ENCODE measurements around the gene TXNDC8.
"Not testable (repeated sequence)": the region's sequence is repeated elsewhere in the genome, so short reads cannot be mapped to it uniquely, and the experiment has no call there.

TXNDC8 gene

GRCh38 chr9:110328763-110329162 is 8.9 kb downstream of the TXNDC8 start:
- no peak overlapping the region for H3K27ac ChIP-seq (ENCODE audit: low read depth, low read length)
- no peaks in the 10 kb centered on the region for H3K36me3 ChIP-seq (ENCODE audit: control insufficient read depth, insufficient read depth, low read length)
- no peak overlapping the region for H3K4me3 ChIP-seq (ENCODE audit: low read depth, low read length)
- H3K9ac ChIP-seq (ENCODE audit: low read depth, low read length): no peak overlapping the region
- no peaks in the 10 kb centered on the region for H3K4me1 ChIP-seq (ENCODE audit: control insufficient read depth, insufficient read depth, low read length)
- H3K27me3 ChIP-seq (ENCODE audit: control insufficient read depth, insufficient read depth, low read length): no peaks in the 10 kb centered on the region
- no peaks in the 10 kb centered on the region for H3K9me3 ChIP-seq (ENCODE audit: control insufficient read depth, insufficient read depth, low read length)

GRCh38 chr9:110327716-110328115 is 9.9 kb downstream of the TXNDC8 start:
- no peak overlapping the region for H3K4me3 ChIP-seq (ENCODE audit: low read depth, low read length)
- no peaks in the 10 kb centered on the region for H3K9me3 ChIP-seq (ENCODE audit: control insufficient read depth, insufficient read depth, low read length)
- H3K36me3 ChIP-seq (ENCODE audit: control insufficient read depth, insufficient read depth, low read length): no peaks in the 10 kb centered on the region
- H3K27ac ChIP-seq (ENCODE audit: low read depth, low read length): no peak overlapping the region
- no peaks in the 10 kb centered on the region for H3K4me1 ChIP-seq (ENCODE audit: control insufficient read depth, insufficient read depth, low read length)
- no peak overlapping the region for H3K9ac ChIP-seq (ENCODE audit: low read depth, low read length)
- H3K27me3 ChIP-seq (ENCODE audit: control insufficient read depth, insufficient read depth, low read length): no peaks in the 10 kb centered on the region

- H3K9me3 ChIP-seq (ENCODE audit: control insufficient read depth, insufficient read depth, low read length): no peaks in the 10 kb centered on the region
- no peak overlapping the region for H3K27ac ChIP-seq (ENCODE audit: low read depth, low read length)
- H3K36me3 ChIP-seq (ENCODE audit: control insufficient read depth, insufficient read depth, low read length): no peaks in the 10 kb centered on the region
- no peak overlapping the region for H3K4me3 ChIP-seq (ENCODE audit: low read depth, low read length)
- H3K9ac ChIP-seq (ENCODE audit: low read depth, low read length): no peak overlapping the region
- no peaks in the 10 kb centered on the region for H3K4me1 ChIP-seq (ENCODE audit: control insufficient read depth, insufficient read depth, low read length)
- no peaks in the 10 kb centered on the region for H3K27me3 ChIP-seq (ENCODE audit: control insufficient read depth, insufficient read depth, low read length)
Measured at GRCh38 chr9:110323818-110324217, 13.8 kb downstream of the TXNDC8 start.

- H3K27ac ChIP-seq (ENCODE audit: low read depth, low read length): no peak overlapping the region
- H3K9ac ChIP-seq (ENCODE audit: low read depth, low read length): no peak overlapping the region
- H3K9me3 ChIP-seq (ENCODE audit: control insufficient read depth, insufficient read depth, low read length): no peaks in the 10 kb centered on the region
- H3K27me3 ChIP-seq (ENCODE audit: control insufficient read depth, insufficient read depth, low read length): no peaks in the 10 kb centered on the region
- no peak overlapping the region for H3K4me3 ChIP-seq (ENCODE audit: low read depth, low read length)
- no peaks in the 10 kb centered on the region for H3K36me3 ChIP-seq (ENCODE audit: control insufficient read depth, insufficient read depth, low read length)
- peaks cover 6% of the 10 kb centered on the region for H3K4me1 ChIP-seq (ENCODE audit: control insufficient read depth, insufficient read depth, low read length)
Measured at GRCh38 chr9:110320651-110321445, 16.8 kb downstream of the TXNDC8 start.

GRCh38 chr9:110319781-110320492 is 17.7 kb downstream of the TXNDC8 start:
- Histone ChIP-seq H3K27me3 (ENCODE audit: control insufficient read depth, insufficient read depth, low read length) (no peaks in the 10 kb centered on the region), H3K4me1 (ENCODE audit: control insufficient read depth, insufficient read depth, low read length) (peaks cover 6% of the 10 kb centered on the region), H3K9me3 (ENCODE audit: control insufficient read depth, insufficient read depth, low read length) (no peaks in the 10 kb centered on the region), H3K4me3 (ENCODE audit: low read depth, low read length) (no peak overlapping the region), H3K36me3 (ENCODE audit: control insufficient read depth, insufficient read depth, low read length) (no peaks in the 10 kb centered on the region), H3K27ac (ENCODE audit: low read depth, low read length) (no peak overlapping the region), H3K9ac (ENCODE audit: low read depth, low read length) (no peak overlapping the region)

- no peaks in the 10 kb centered on the region for H3K27me3 ChIP-seq (ENCODE audit: control insufficient read depth, insufficient read depth, low read length)
- H3K9me3 ChIP-seq (ENCODE audit: control insufficient read depth, insufficient read depth, low read length): no peaks in the 10 kb centered on the region
- no peak overlapping the region for H3K4me3 ChIP-seq (ENCODE audit: low read depth, low read length)
- H3K9ac ChIP-seq (ENCODE audit: low read depth, low read length): no peak overlapping the region
- H3K36me3 ChIP-seq (ENCODE audit: control insufficient read depth, insufficient read depth, low read length): no peaks in the 10 kb centered on the region
- H3K27ac ChIP-seq (ENCODE audit: low read depth, low read length): no peak overlapping the region
- H3K4me1 ChIP-seq (ENCODE audit: control insufficient read depth, insufficient read depth, low read length): peaks cover 6% of the 10 kb centered on the region
Measured at GRCh38 chr9:110317911-110318310, 19.8 kb downstream of the TXNDC8 start.

- Histone ChIP-seq H3K9me3 (ENCODE audit: control insufficient read depth, insufficient read depth, low read length) (peaks cover 8% of the 10 kb centered on the region; the same call in 1 of the 2 replicates), H3K27me3 (ENCODE audit: control insufficient read depth, insufficient read depth, low read length) (no peaks in the 10 kb centered on the region), H3K4me3 (ENCODE audit: low read depth, low read length) (no peak overlapping the region), H3K27ac (ENCODE audit: low read depth, low read length) (no peak overlapping the region), H3K4me1 (ENCODE audit: control insufficient read depth, insufficient read depth, low read length) (peaks cover 6% of the 10 kb centered on the region), H3K9ac (ENCODE audit: low read depth, low read length) (no peak overlapping the region), H3K36me3 (ENCODE audit: control insufficient read depth, insufficient read depth, low read length) (no peaks in the 10 kb centered on the region)
Measured at GRCh38 chr9:110316261-110317075, 21.2 kb downstream of the TXNDC8 start.

GRCh38 chr9:110311978-110312377 is 25.7 kb downstream of the TXNDC8 start:
- H3K9ac ChIP-seq (ENCODE audit: low read depth, low read length); H3K27ac ChIP-seq (ENCODE audit: low read depth, low read length); H3K36me3 ChIP-seq (ENCODE audit: control insufficient read depth, insufficient read depth, low read length); H3K27me3 ChIP-seq (ENCODE audit: control insufficient read depth, insufficient read depth, low read length); H3K4me3 ChIP-seq (ENCODE audit: low read depth, low read length); H3K9me3 ChIP-seq (ENCODE audit: control insufficient read depth, insufficient read depth, low read length): not testable (repeated sequence)
- H3K4me1 ChIP-seq (ENCODE audit: control insufficient read depth, insufficient read depth, low read length): peaks cover 16% of the 10 kb centered on the region

GRCh38 chr9:110309681-110310080 is 28.0 kb downstream of the TXNDC8 start:
- no peaks in the 10 kb centered on the region for H3K36me3 ChIP-seq (ENCODE audit: control insufficient read depth, insufficient read depth, low read length)
- H3K4me1 ChIP-seq (ENCODE audit: control insufficient read depth, insufficient read depth, low read length): peaks cover 10% of the 10 kb centered on the region; the same call in 1 of the 2 replicates
- no peak overlapping the region for H3K9ac ChIP-seq (ENCODE audit: low read depth, low read length)
- H3K27ac ChIP-seq (ENCODE audit: low read depth, low read length): no peak overlapping the region
- no peak overlapping the region for H3K4me3 ChIP-seq (ENCODE audit: low read depth, low read length)
- peaks cover 8% of the 10 kb centered on the region; the same call in 1 of the 2 replicates for H3K9me3 ChIP-seq (ENCODE audit: control insufficient read depth, insufficient read depth, low read length)
- H3K27me3 ChIP-seq (ENCODE audit: control insufficient read depth, insufficient read depth, low read length): no peaks in the 10 kb centered on the region

- Histone ChIP-seq H3K9ac (ENCODE audit: low read depth, low read length) (no peak overlapping the region), H3K27ac (ENCODE audit: low read depth, low read length) (no peak overlapping the region), H3K4me3 (ENCODE audit: low read depth, low read length) (no peak overlapping the region)
Measured at GRCh38 chr9:110308633-110309038, 29.0 kb downstream of the TXNDC8 start.

More at GRCh38 chr9:110308633-110309038, 29.0 kb downstream of the TXNDC8 start:
- no peaks in the 10 kb centered on the region for H3K27me3 ChIP-seq (ENCODE audit: control insufficient read depth, insufficient read depth, low read length)
- peaks cover 8% of the 10 kb centered on the region; the same call in 1 of the 2 replicates for H3K9me3 ChIP-seq (ENCODE audit: control insufficient read depth, insufficient read depth, low read length)
- H3K4me1 ChIP-seq (ENCODE audit: control insufficient read depth, insufficient read depth, low read length): peaks cover 10% of the 10 kb centered on the region; the same call in 1 of the 2 replicates
- no peaks in the 10 kb centered on the region for H3K36me3 ChIP-seq (ENCODE audit: control insufficient read depth, insufficient read depth, low read length)
